Smooth muscle cell (in vitro differentiated cells): ENCODE results near the gene C19orf33. TPM values are rescaled to one million over a fixed set of nuclear protein-coding genes. Genes with fewer than 3 reads are reported as not detected.

Experiments
- DNase-seq: peaks from one replicate; lab custom pipeline; 2025; ENCODE audit not compliant: unreplicated experiment; lab: John Stamatoyannopoulos, UW
- H2AFZ ChIP-seq: fragments of 200-600 bp; sonication (generic); 2 replicates; pipeline ENCODE4 v1.6.0; 2016; ENCODE audit warnings: antibody characterized with exemption, low read depth, mild to moderate bottlenecking
- H3F3A ChIP-seq: fragments of 200-600 bp; sonication (generic); 2 replicates; pipeline ENCODE4 v1.6.0; 2017; ENCODE audit warnings: antibody characterized with exemption, low read depth
- H3K27ac ChIP-seq: fragments of 200-600 bp; sonication (generic); 2 replicates; pipeline ENCODE4 v1.5.1; 2016; ENCODE audit warnings: low read depth, mild to moderate bottlenecking
- H3K27me3 ChIP-seq: fragments of 200-600 bp; sonication (generic); 2 replicates; pipeline ENCODE4 v1.6.1; 2016; ENCODE audit warnings: low read depth, mild to moderate bottlenecking
- H3K36me3 ChIP-seq: fragments of 200-600 bp; sonication (generic); 2 replicates; pipeline ENCODE4 v1.5.1; 2016; ENCODE audit warnings: low read depth
- H3K4me1 ChIP-seq: fragments of 200-600 bp; sonication (generic); 2 replicates; pipeline ENCODE4 v1.5.1; 2016; ENCODE audit warnings: low read depth
- H3K4me2 ChIP-seq: fragments of 200-600 bp; sonication (generic); 2 replicates; pipeline ENCODE4 v1.6.0; 2016; ENCODE audit warnings: mild to moderate bottlenecking
- H3K4me3 ChIP-seq: fragments of 200-600 bp; sonication (generic); 2 replicates; pipeline ENCODE4 v1.5.1; 2016; ENCODE audit warnings: mild to moderate bottlenecking
- H3K79me2 ChIP-seq: fragments of 200-600 bp; sonication (generic); 2 replicates; pipeline ENCODE4 v1.6.0; 2016; ENCODE audit warnings: low read depth, mild to moderate bottlenecking
- H3K9ac ChIP-seq: fragments of 200-600 bp; sonication (generic); 2 replicates; pipeline ENCODE4 v1.6.0; 2016; ENCODE audit warnings: low read depth
- H3K9me3 ChIP-seq: fragments of 200-600 bp; sonication (generic); replicated peaks from 2 replicates; pipeline ENCODE4 v1.5.1; 2016; ENCODE audit warnings: low read depth
- H4K20me1 ChIP-seq: fragments of 200-600 bp; sonication (generic); 2 replicates; pipeline ENCODE4 v1.6.0; 2016; ENCODE audit warnings: low read depth
- CTCF ChIP-seq: fragments of 200-600 bp; sonication (generic); IDR thresholded peaks from 2 replicates; pipeline ENCODE4 v1.5.1; 2017; ENCODE audit warnings: borderline replicate concordance, mild to moderate bottlenecking, antibody characterized with exemption; ENCODE audit not compliant: insufficient read depth, poor library complexity, severe bottlenecking
- WGBS: methylation state at CpG from one replicate; pipeline ENCODE4 v1.1.7; 2016; ENCODE audit warnings: low lambda C conversion rate; 5-methylcytosine and 5-hydroxymethylcytosine counted together
- polyA plus RNA-seq: library from polyadenylated mRNA; unstranded; fragments of >200 nt; fragmentation: Nextera tagmentation; extraction: Ambion mirVana; gene quantifications from 2 replicates; pipeline ENCODE4 v1.2.1, GENCODE V29; 2016
- total RNA-seq: library from RNA; depleted of rRNA; stranded (reverse); fragments of >200 nt; gene quantifications from 2 replicates; pipeline ENCODE4 v1.2.3, GENCODE V29; 2014

Gene C19orf33
- total and polyA plus RNA-seq, 2 experiments from 2014 or later = 22.1 to 136 TPM

GRCh38 chr19:38276942-38277517 is 27.0 kb upstream of the C19orf33 start:
- H4K20me1 ChIP-seq = peaks cover 54% of the 10 kb centered on the region
- peak overlapping the region; percentile 48 for H3K4me2 ChIP-seq
- no peak for TF ChIP-seq CTCF
- no peak overlapping the region for H3K4me3 ChIP-seq
- H3K9me3 ChIP-seq = no peaks in the 10 kb centered on the region
- H3K36me3 ChIP-seq = no peaks in the 10 kb centered on the region
- peaks cover 44% of the 10 kb centered on the region for H3K79me2 ChIP-seq
- H3K27me3 ChIP-seq = no peaks in the 10 kb centered on the region
- peaks cover 9% of the 10 kb centered on the region for H3K4me1 ChIP-seq
- H2AFZ ChIP-seq = no peak overlapping the region
- no peak overlapping the region for H3K9ac ChIP-seq
- 77% methylated on average over 7 of the region's 7 CpGs for WGBS
- peaks cover 26% of the 10 kb centered on the region for H3F3A ChIP-seq
- peak overlapping the region; percentile 75 for H3K27ac ChIP-seq
- no peak for DNase-seq

GRCh38 chr19:38277549-38277948 is 26.5 kb upstream of the C19orf33 start:
- Histone ChIP-seq H4K20me1 (peaks cover 54% of the 10 kb centered on the region), H3K4me1 (peaks cover 9% of the 10 kb centered on the region), H3K27ac (peak overlapping the region; percentile 75), H3K4me2 (peak overlapping the region; percentile 48), H3K9ac (no peak overlapping the region), H3F3A (peaks cover 26% of the 10 kb centered on the region), H2AFZ (no peak overlapping the region), H3K36me3 (no peaks in the 10 kb centered on the region), H3K4me3 (no peak overlapping the region), H3K27me3 (no peaks in the 10 kb centered on the region), H3K79me2 (peaks cover 44% of the 10 kb centered on the region), H3K9me3 (no peaks in the 10 kb centered on the region)
- no peak for TF ChIP-seq CTCF
- WGBS = 25% methylated on average over 5 of the region's 5 CpGs
- no peak for DNase-seq

- Histone ChIP-seq H4K20me1 (peaks cover 52% of the 10 kb centered on the region), H3K9me3 (no peaks in the 10 kb centered on the region), H3F3A (peaks cover 26% of the 10 kb centered on the region), H2AFZ (no peak overlapping the region), H3K9ac (no peak overlapping the region), H3K4me3 (no peak overlapping the region), H3K4me2 (peak overlapping the region; percentile 48), H3K27me3 (no peaks in the 10 kb centered on the region), H3K27ac (peak overlapping the region; percentile 75), H3K36me3 (no peaks in the 10 kb centered on the region), H3K79me2 (peaks cover 40% of the 10 kb centered on the region), H3K4me1 (peaks cover 9% of the 10 kb centered on the region)
- no peak for TF ChIP-seq CTCF
- DNase-seq = no peak
- WGBS = 47% methylated on average over 9 of the region's 9 CpGs
These were observed 25.9 kb upstream of the C19orf33 start for GRCh38 chr19:38277969-38278680.

- Histone ChIP-seq H4K20me1 (peaks cover 51% of the 10 kb centered on the region), H3K4me3 (no peak overlapping the region), H3K9ac (no peak overlapping the region), H3K36me3 (no peaks in the 10 kb centered on the region), H3F3A (peaks cover 26% of the 10 kb centered on the region), H3K4me2 (peak overlapping the region; percentile 48), H3K79me2 (peaks cover 33% of the 10 kb centered on the region), H3K4me1 (peaks cover 9% of the 10 kb centered on the region), H2AFZ (no peak overlapping the region), H3K27me3 (no peaks in the 10 kb centered on the region), H3K27ac (peak overlapping the region; percentile 75), H3K9me3 (no peaks in the 10 kb centered on the region)
- WGBS = 47% methylated on average over 2 of the region's 2 CpGs
- no peak for TF ChIP-seq CTCF
- no peak for DNase-seq
These were observed 25.3 kb upstream of the C19orf33 start for GRCh38 chr19:38278751-38279150.
